HG02973 (cell line): ENCODE data around the gene MCC.
"Not testable (repeated sequence)": the region's sequence is repeated elsewhere in the genome, so short reads cannot be mapped to it uniquely, and the experiment has no call there.

ENCODE experiments used
- ATAC-seq: cut with Tn5 transposase; IDR thresholded peaks from one replicate; pipeline ENCODE4 v1.9.1; 2021; ENCODE audit warnings: moderate library complexity; ENCODE audit not compliant: unreplicated experiment

The MCC gene

GRCh38 chr5:113491022-113491421 lies 2.8 kb upstream of the MCC start:
- no peak for ATAC-seq

GRCh38 chr5:113490317-113490716 lies 2.1 kb upstream of the MCC start:
- ATAC-seq: no peak

GRCh38 chr5:113489299-113489698 lies 1.0 kb upstream of the MCC start:
- ATAC-seq: peak; percentile 51

- no peak for ATAC-seq
Observed at GRCh38 chr5:113488645-113489184, 462 bp upstream of the MCC start.

GRCh38 chr5:113487416-113487780 lies 855 bp downstream of the MCC start:
- no peak for ATAC-seq

- ATAC-seq: no peak
Observed at GRCh38 chr5:113480243-113480642, 8.0 kb downstream of the MCC start.

- no peak for ATAC-seq
Observed at GRCh38 chr5:113478691-113479090, 9.6 kb downstream of the MCC start.

GRCh38 chr5:113474100-113474728 lies 14.0 kb downstream of the MCC start:
- ATAC-seq: no peak

GRCh38 chr5:113463032-113463431 lies 25.2 kb downstream of the MCC start:
- ATAC-seq: no peak

GRCh38 chr5:113457106-113457505 lies 31.1 kb downstream of the MCC start:
- ATAC-seq: not testable (repeated sequence)

- ATAC-seq: no peak
Observed at GRCh38 chr5:113452941-113453340, 35.3 kb downstream of the MCC start.

GRCh38 chr5:113451797-113452196 lies 36.5 kb downstream of the MCC start:
- ATAC-seq: no peak

GRCh38 chr5:113450929-113451328 lies 37.3 kb downstream of the MCC start:
- ATAC-seq: no peak

- no peak for ATAC-seq
Observed at GRCh38 chr5:113450462-113450861, 37.8 kb downstream of the MCC start.

GRCh38 chr5:113448252-113448651 lies 40.0 kb downstream of the MCC start:
- no peak for ATAC-seq

GRCh38 chr5:113447498-113448050 lies 40.7 kb downstream of the MCC start:
- ATAC-seq: no peak

GRCh38 chr5:113446358-113446927 lies 41.8 kb downstream of the MCC start:
- no peak for ATAC-seq

- ATAC-seq: no peak
Observed at GRCh38 chr5:113437111-113437510, 51.1 kb downstream of the MCC start.

- no peak for ATAC-seq
Observed at GRCh38 chr5:113435575-113435974, 52.7 kb downstream of the MCC start.

GRCh38 chr5:113434889-113435288 lies 53.4 kb downstream of the MCC start, which contains the start of gene TSSK1B:
Gene TSSK1B (minus strand): TSS chr5:113434989. CDS start chr5:113434839, 150 bp downstream.
- ATAC-seq: no peak

- ATAC-seq: no peak
Observed at GRCh38 chr5:113433862-113434612, 54.2 kb downstream of the MCC start.

GRCh38 chr5:113433071-113433470 lies 55.2 kb downstream of the MCC start:
- no peak for ATAC-seq
